AG04449 (cell line): ENCODE results near the gene MRC2.

Source experiments
- CTCF ChIA-PET: fragments of 350-600 bp; formaldehyde crosslinking; extraction: SDS; loops from one replicate; lab custom pipeline; 2021; ENCODE audit warnings: antibody characterized with exemption; lab: Yijun Ruan, JAX
- POLR2A ChIA-PET: fragments of 400-600, 350-600 bp; formaldehyde crosslinking; extraction: SDS; loops from one replicate; lab custom pipeline; 2020; ENCODE audit warnings: antibody characterized with exemption, inconsistent platforms; lab: Yijun Ruan, JAX
- DNase-seq: peaks from one replicate; pipeline ENCODE4 v3.0.0-alpha.2; 2010; ENCODE audit warnings: low read depth, low spot score
- H3K4me3 ChIP-seq: 2 replicates; pipeline ENCODE4 v1.5.1; 2011; ENCODE audit warnings: low read depth, mild to moderate bottlenecking, control low read depth, low read length
- CTCF ChIP-seq: IDR thresholded peaks from one replicate; pipeline ENCODE4 v1.5.1; 2011; ENCODE audit warnings: mild to moderate bottlenecking, moderate library complexity, low read length, control low read depth, inconsistent platforms; ENCODE audit not compliant: insufficient read depth; ENCODE audit errors: missing control alignments

The MRC2 gene

GRCh38 chr17:62741290-62741689 lies 113.8 kb downstream of the MRC2 start:
- TF ChIP-seq CTCF, result no peak
- CTCF ChIA-PET, result interaction anchor here (1.7 kb wide), 1 partner anchor 9 kb away, joined by 5 read pairs; no protein-coding TSS in a partner anchor

More at GRCh38 chr17:62741290-62741689, 113.8 kb downstream of the MRC2 start:
- DNase-seq, result no peak
- no peak overlapping the region for H3K4me3 ChIP-seq
- POLR2A ChIA-PET, result no interaction called here
